ENCODE data around the gene IPO13.
A peak's percentile ranks its signal among the peaks of the same experiment; 100 is the strongest.

The IPO13 gene

DNA sequence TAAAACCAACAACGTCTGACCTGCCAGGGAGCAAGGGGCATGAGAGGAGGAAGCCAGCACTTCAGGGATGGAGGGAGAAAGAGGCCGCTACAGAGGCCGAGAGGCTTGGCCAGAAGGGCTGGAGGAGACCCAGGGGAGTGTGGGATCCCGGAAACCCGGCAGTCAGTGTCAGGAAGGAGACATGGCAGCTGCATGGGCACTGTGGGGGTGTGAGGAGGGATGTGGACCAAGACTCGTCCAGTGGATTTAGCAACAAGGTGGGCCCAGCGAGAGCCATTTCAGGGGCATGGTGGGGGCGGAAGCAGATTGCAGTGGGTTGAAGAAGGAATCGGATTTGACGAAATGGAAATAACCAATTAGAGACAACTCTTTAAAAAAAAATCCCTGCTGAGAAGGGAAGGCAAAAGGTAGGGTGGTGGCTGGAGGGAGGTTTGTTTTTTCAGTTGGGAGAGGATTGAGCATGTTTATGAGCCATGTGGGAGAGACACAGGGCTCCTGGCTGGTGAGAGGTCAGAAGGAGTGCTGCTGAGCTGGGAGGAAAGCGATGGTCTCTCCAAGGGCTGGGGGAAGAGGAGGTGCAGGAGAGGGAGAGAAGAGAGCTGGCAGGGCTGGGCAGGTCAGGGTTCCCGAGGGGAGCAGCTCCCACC lies 36.6 kb downstream of the IPO13 start:
- Histone ChIP-seq H3K27me3 (ENCODE audit: control insufficient read depth, insufficient read depth, low read length) (no peaks in the 10 kb centered on the region), H3K27ac (ENCODE audit: low read depth, low read length) (no peak overlapping the region), H3K4me1 (ENCODE audit: control insufficient read depth, insufficient read depth, low read length) (peaks cover 12% of the 10 kb centered on the region; the same call in 1 of the 2 replicates), H3K9me3 (ENCODE audit: control insufficient read depth, insufficient read depth, low read length) (no peaks in the 10 kb centered on the region), H3K4me3 (ENCODE audit: low read depth, low read length) (no peak overlapping the region), H3K36me3 (ENCODE audit: control insufficient read depth, insufficient read depth, low read length) (peaks cover 48% of the 10 kb centered on the region), H3K9ac (ENCODE audit: low read depth, low read length) (no peak overlapping the region)

DNA sequence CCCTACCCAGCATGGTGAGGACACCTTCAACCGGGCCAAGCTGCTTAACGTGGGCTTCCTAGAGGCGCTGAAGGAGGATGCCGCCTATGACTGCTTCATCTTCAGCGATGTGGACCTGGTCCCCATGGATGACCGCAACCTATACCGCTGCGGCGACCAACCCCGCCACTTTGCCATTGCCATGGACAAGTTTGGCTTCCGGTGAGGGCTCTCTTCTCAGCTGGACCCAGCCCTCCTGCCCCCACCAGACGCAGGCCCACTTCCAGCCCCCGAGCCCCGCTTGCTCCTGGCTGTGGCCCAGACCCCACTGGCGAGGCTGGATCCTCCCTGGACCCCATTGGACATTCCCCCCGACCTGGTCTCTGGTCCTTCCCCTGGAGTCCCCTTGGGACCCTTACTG lies 38.1 kb downstream of the IPO13 start:
- no peak overlapping the region for H3K9ac ChIP-seq (ENCODE audit: low read depth, low read length)
- H3K9me3 ChIP-seq (ENCODE audit: control insufficient read depth, insufficient read depth, low read length), result no peaks in the 10 kb centered on the region
- no peak overlapping the region for H3K4me3 ChIP-seq (ENCODE audit: low read depth, low read length)
- H3K27ac ChIP-seq (ENCODE audit: low read depth, low read length), result no peak overlapping the region
- peaks cover 48% of the 10 kb centered on the region for H3K36me3 ChIP-seq (ENCODE audit: control insufficient read depth, insufficient read depth, low read length)
- H3K4me1 ChIP-seq (ENCODE audit: control insufficient read depth, insufficient read depth, low read length), result peaks cover 8% of the 10 kb centered on the region; the same call in 1 of the 2 replicates
- no peaks in the 10 kb centered on the region for H3K27me3 ChIP-seq (ENCODE audit: control insufficient read depth, insufficient read depth, low read length)

DNA sequence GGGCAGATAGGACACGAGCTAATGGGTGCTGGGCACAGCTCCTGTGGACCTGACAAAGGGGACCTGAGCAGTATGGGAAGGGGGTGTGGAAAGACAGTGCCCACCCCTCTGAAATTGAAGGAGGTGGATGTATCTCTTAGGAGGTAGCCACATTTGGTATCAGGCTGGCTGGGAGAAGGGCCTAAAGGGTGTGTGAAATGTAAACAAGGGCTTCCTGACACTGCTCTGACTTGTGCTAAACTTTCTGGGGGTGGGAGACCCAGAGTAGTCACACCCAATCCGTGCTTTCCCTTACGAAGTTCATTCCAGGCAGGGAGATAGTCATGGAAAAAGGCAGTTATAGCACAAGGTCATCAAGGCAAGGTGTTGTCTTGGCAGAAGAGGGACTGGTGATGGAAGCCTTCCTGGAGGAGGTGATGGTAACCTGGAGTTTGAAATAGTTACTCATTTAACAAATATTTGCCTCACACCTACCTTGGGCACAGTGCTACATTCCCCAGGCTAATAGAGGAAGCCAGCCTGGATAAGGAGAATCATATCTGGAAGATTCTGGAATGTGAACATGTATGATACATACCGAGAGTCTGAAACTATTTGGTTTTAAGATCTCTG lies 39.3 kb downstream of the IPO13 start:
- no peak overlapping the region for H3K9ac ChIP-seq (ENCODE audit: low read depth, low read length)
- peaks cover 5% of the 10 kb centered on the region; the same call in 1 of the 2 replicates for H3K4me1 ChIP-seq (ENCODE audit: control insufficient read depth, insufficient read depth, low read length)
- no peaks in the 10 kb centered on the region for H3K27me3 ChIP-seq (ENCODE audit: control insufficient read depth, insufficient read depth, low read length)
- no peak overlapping the region for H3K4me3 ChIP-seq (ENCODE audit: low read depth, low read length)
- H3K27ac ChIP-seq (ENCODE audit: low read depth, low read length), result no peak overlapping the region
- H3K36me3 ChIP-seq (ENCODE audit: control insufficient read depth, insufficient read depth, low read length), result peaks cover 47% of the 10 kb centered on the region
- no peaks in the 10 kb centered on the region for H3K9me3 ChIP-seq (ENCODE audit: control insufficient read depth, insufficient read depth, low read length)

DNA sequence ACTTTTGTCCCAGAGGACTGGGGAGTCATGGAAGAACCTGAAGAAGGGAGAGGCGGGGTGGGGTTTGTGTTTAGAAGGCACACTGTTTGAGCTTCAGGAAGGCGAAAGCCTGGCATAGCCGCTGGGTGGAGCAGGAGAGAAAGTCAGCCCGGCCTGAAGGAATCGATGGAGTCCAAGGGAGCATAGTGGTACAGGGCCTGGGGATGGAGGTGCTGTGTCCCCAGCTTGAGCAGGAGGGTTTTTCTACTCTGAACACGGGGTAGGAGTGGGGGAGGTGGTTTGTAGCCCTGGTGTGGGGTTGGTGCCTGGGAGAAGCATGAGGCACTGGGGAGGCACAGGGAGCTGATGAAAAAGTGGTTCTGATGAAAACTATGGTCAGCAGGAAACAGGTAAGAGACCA lies 40.0 kb downstream of the IPO13 start:
- peaks cover 41% of the 10 kb centered on the region for H3K36me3 ChIP-seq (ENCODE audit: control insufficient read depth, insufficient read depth, low read length)
- no peaks in the 10 kb centered on the region for H3K27me3 ChIP-seq (ENCODE audit: control insufficient read depth, insufficient read depth, low read length)
- H3K9ac ChIP-seq (ENCODE audit: low read depth, low read length), result no peak overlapping the region
- no peak overlapping the region for H3K4me3 ChIP-seq (ENCODE audit: low read depth, low read length)
- peaks cover 5% of the 10 kb centered on the region; the same call in 1 of the 2 replicates for H3K4me1 ChIP-seq (ENCODE audit: control insufficient read depth, insufficient read depth, low read length)
- no peak overlapping the region for H3K27ac ChIP-seq (ENCODE audit: low read depth, low read length)
- H3K9me3 ChIP-seq (ENCODE audit: control insufficient read depth, insufficient read depth, low read length), result no peaks in the 10 kb centered on the region

DNA sequence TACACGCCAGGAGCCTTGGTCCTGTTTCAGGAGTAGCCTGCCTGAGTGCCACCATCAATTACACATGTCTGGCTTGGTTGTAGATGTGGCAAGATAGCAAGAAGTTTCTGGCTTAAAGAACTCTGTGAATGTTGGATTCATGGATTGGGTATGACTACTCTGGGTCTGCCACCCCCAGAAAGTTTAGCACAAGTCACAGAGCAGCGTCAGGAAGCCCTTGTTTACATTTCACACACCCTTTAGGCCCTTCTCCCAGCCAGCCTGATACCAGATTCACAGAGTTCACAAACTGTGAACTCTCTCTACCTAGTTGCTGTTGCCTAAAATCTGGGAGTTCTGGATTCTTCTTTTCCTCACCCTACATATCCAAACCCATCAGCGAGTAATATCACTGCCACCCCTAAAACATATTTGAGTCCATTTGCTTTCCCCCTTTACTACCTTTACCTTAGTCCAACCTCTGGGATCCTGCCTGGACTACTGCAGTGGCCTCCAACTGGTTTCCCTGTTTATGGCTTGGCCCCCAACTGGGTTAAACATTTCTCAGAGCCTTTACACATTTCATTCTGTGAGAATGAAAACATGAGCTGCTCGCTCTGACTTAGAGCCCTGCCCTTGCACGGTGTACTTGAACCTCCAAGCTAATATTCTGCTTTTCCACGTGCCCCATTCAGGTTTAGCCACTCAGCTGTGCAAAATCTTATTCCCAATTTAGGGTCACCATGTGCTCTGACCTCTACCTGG lies 40.6 kb downstream of the IPO13 start:
- Histone ChIP-seq H3K4me1 (ENCODE audit: control insufficient read depth, insufficient read depth, low read length) (peaks cover 6% of the 10 kb centered on the region; the same call in 1 of the 2 replicates), H3K9ac (ENCODE audit: low read depth, low read length) (no peak overlapping the region), H3K27ac (ENCODE audit: low read depth, low read length) (no peak overlapping the region), H3K36me3 (ENCODE audit: control insufficient read depth, insufficient read depth, low read length) (peaks cover 36% of the 10 kb centered on the region), H3K9me3 (ENCODE audit: control insufficient read depth, insufficient read depth, low read length) (no peaks in the 10 kb centered on the region), H3K4me3 (ENCODE audit: low read depth, low read length) (no peak overlapping the region), H3K27me3 (ENCODE audit: control insufficient read depth, insufficient read depth, low read length) (no peaks in the 10 kb centered on the region)

DNA sequence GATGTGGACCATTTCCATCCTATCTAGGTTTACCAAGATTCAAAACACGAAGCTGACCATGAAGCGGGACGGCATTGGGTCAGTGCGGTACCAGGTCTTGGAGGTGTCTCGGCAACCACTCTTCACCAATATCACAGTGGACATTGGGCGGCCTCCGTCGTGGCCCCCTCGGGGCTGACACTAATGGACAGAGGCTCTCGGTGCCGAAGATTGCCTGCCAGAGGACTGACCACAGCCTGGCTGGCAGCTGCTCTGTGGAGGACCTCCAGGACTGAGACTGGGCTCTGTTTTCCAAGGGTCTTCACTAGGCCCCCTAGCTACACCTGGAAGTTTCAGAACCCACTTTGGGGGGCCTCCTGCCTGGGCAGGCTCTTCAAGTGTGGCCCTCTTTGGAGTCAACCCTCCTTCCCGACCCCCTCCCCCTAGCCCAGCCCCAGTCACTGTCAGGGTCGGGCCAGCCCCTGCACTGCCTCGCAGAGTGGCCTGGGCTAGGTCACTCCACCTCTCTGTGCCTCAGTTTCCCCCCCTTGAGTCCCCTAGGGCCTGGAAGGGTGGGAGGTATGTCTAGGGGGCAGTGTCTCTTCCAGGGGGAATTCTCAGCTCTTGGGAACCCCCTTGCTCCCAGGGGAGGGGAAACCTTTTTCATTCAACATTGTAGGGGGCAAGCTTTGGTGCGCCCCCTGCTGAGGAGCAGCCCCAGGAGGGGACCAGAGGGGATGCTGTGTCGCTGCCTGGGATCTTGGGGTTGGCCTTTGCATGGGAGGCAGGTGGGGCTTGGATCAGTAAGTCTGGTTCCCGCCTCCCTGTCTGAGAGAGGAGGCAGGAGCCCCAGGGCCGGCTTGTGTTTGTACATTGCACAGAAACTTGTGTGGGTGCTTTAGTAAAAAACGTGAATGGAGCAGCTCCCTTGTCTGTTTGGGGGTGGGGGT lies 43.8 kb downstream of the IPO13 start:
- H3K27ac ChIP-seq (ENCODE audit: low read depth, low read length), result peak overlapping the region; percentile 47

DNA sequence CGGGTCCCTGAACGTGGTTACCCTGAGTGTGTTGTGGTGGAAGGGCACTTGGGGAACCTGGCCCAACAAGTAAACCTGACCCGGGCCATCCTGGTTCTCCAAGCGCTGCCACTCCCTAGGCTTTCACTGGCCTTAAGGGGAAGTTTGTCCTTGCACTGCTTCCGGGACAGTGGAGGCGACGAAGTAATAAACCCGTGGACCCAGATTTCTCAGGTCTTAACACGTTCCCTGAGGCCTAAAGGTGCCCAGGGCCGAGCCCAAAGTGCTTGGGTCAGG lies 44.4 kb downstream of the IPO13 start:
- H3K9ac ChIP-seq (ENCODE audit: low read depth, low read length), result 0 out of 2 replicates have a peak overlapping the region, but pooled peaks have one; percentile 2
- peaks cover 10% of the 10 kb centered on the region; the same call in 1 of the 2 replicates for H3K4me1 ChIP-seq (ENCODE audit: control insufficient read depth, insufficient read depth, low read length)
- peaks cover 11% of the 10 kb centered on the region; the same call in 1 of the 2 replicates for H3K36me3 ChIP-seq (ENCODE audit: control insufficient read depth, insufficient read depth, low read length)
- H3K9me3 ChIP-seq (ENCODE audit: control insufficient read depth, insufficient read depth, low read length), result no peaks in the 10 kb centered on the region
- H3K27me3 ChIP-seq (ENCODE audit: control insufficient read depth, insufficient read depth, low read length), result peaks cover 3% of the 10 kb centered on the region; the same call in 1 of the 2 replicates
- peak overlapping the region; percentile 47 for H3K27ac ChIP-seq (ENCODE audit: low read depth, low read length)
- H3K4me3 ChIP-seq (ENCODE audit: low read depth, low read length), result peak overlapping the region; percentile 84

More for the DNA sequence above, 43.8 kb downstream of the IPO13 start:
- Histone ChIP-seq H3K4me1 (ENCODE audit: control insufficient read depth, insufficient read depth, low read length) (peaks cover 10% of the 10 kb centered on the region; the same call in 1 of the 2 replicates), H3K4me3 (ENCODE audit: low read depth, low read length) (peak overlapping the region; percentile 84), H3K9me3 (ENCODE audit: control insufficient read depth, insufficient read depth, low read length) (no peaks in the 10 kb centered on the region), H3K36me3 (ENCODE audit: control insufficient read depth, insufficient read depth, low read length) (peaks cover 17% of the 10 kb centered on the region), H3K27me3 (ENCODE audit: control insufficient read depth, insufficient read depth, low read length) (peaks cover 3% of the 10 kb centered on the region; the same call in 1 of the 2 replicates), H3K9ac (ENCODE audit: low read depth, low read length) (no peak overlapping the region)

DNA sequence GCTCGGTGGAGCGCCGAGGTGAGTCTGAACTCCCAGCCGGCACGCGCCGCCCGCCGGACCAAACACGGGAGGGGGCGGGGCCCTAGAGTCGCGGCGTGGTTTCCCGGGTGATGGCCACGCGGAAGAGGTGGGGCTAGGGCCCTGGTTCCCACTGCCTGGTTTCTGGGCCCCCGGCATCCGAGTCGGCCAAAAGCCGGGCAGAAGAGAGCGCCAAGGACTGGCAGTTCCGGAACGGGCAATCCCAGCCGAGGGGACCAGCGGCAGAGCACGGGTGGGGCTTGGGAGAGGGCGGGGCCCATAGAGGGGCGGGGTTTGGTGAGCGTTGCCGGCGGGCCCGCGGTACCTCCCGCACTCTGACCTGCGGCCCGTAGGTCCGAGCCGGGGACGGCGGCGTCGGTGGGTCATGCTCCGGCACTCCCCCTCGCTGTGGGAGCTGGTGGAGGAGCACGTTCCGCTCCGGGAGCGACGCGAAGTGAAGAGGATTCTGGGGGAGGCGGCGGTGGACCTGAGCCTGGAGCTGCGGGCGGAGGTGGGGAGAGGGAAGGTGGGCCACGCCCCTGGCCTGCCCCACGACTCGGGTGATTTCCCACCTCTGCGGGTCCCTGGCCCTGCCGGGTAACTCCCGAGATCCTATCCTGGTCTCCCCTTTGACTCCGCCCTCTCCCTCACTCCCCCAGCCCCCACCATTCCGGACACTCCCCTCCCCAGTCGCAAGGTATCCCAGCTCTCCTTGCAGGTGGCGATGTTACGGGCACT lies 44.9 kb downstream of the IPO13 start, which contains the start of gene CCDC24:
Gene CCDC24 (plus strand): TSS at position 124 of the 756 bp plus-strand sequence. CDS start 280 bp downstream, at position 404.
- peaks cover 3% of the 10 kb centered on the region; the same call in 1 of the 2 replicates for H3K27me3 ChIP-seq (ENCODE audit: control insufficient read depth, insufficient read depth, low read length)
- peak within 1 kb of the TSS; percentile 27 for H3K9ac ChIP-seq (ENCODE audit: low read depth, low read length)
- peaks cover 6% of the 10 kb centered on the region; the same call in 1 of the 2 replicates for H3K36me3 ChIP-seq (ENCODE audit: control insufficient read depth, insufficient read depth, low read length)
- H3K4me3 ChIP-seq (ENCODE audit: low read depth, low read length), result peak within 1 kb of the TSS; percentile 84
- no peaks in the 10 kb centered on the region for H3K9me3 ChIP-seq (ENCODE audit: control insufficient read depth, insufficient read depth, low read length)
- peaks cover 10% of the 10 kb centered on the region; the same call in 1 of the 2 replicates for H3K4me1 ChIP-seq (ENCODE audit: control insufficient read depth, insufficient read depth, low read length)
- peak within 1 kb of the TSS; percentile 47 for H3K27ac ChIP-seq (ENCODE audit: low read depth, low read length)

DNA sequence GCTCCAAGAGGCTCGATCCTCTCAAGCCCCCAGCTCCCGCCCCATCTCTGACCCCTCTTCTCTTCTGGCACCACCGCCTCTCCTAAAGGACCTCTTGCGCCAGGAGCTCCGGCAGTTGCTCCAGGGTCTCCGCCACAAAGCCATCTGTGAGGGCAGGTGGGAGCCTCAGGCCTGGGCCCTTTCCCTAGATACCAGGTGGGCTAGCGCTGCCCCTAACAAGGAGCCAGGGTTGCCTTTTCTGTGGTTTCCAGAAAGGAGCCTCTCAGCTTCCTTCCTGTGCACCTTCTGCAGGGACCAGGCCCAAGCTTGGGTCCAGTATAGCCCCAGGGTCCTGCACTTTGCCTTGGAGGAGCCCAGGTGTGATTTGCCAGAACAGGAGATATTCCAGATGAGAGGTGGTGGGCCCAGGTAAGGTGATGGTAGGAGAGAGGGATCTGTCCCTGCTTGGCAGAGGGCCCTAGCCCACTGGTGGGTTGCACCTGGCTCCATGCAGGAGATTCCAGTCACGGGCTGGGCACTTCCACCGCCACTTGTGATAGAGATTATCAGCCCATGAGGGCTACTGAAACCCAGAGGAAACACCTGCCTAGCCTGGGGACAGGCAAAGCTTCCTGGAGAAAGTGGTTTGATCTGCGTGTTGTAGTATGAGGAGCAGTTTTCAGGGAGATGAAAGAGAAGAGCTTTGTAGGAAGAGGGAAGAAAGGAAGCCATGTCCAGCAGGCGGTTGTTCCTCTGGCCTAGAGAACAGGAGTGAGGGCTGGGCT lies 45.7 kb downstream of the IPO13 start:
- H3K9me3 ChIP-seq (ENCODE audit: control insufficient read depth, insufficient read depth, low read length), result no peaks in the 10 kb centered on the region
- peaks cover 3% of the 10 kb centered on the region; the same call in 1 of the 2 replicates for H3K27me3 ChIP-seq (ENCODE audit: control insufficient read depth, insufficient read depth, low read length)
- H3K4me1 ChIP-seq (ENCODE audit: control insufficient read depth, insufficient read depth, low read length), result peaks cover 10% of the 10 kb centered on the region; the same call in 1 of the 2 replicates
- 0 out of 2 replicates have a peak, but pooled peaks cover 3% of the 10 kb centered on the region for H3K36me3 ChIP-seq (ENCODE audit: control insufficient read depth, insufficient read depth, low read length)
- H3K4me3 ChIP-seq (ENCODE audit: low read depth, low read length), result peak overlapping the region; percentile 84
- no peak overlapping the region for H3K27ac ChIP-seq (ENCODE audit: low read depth, low read length)
- H3K9ac ChIP-seq (ENCODE audit: low read depth, low read length), result peak overlapping the region; percentile 0; the same call in 1 of the 2 replicates

Data from HUES48 (cell line).